SK-N-DZ (cell line): ENCODE measurements around the gene DCUN1D2.

Experiments used
- DNase-seq: peaks from one replicate; pipeline ENCODE4 v3.0.0-alpha.2; 2015; ENCODE audit warnings: low spot score
- small RNA-seq, 2 experiments: library from RNA; depleted of rRNA; stranded (forward); fragments of <200 nt; gene quantifications; one replicate each; pipeline ENCODE3, GENCODE V24; 2014

DCUN1D2 gene

DNA sequence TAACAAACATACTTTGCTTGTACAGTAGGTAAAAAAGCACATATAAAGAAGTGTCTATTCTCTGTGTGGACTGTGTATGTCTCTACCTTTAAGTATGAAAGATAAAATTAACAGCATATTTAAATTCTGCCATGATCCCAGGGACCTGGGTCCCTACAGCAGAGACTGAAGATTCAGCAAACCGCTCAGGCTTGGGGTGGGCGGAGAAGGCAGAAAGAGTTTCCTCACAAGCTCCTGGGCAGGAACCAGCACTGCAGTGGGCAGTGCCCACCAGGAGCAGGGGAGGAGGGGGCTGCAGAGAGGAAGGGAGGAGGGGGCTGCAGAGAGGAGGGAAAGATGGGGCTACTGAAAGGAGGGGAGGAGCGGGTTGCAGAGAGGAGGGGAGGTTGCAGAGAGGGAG lies 81.9 kb downstream of the DCUN1D2 start:
- DNase-seq: no peak

DNA sequence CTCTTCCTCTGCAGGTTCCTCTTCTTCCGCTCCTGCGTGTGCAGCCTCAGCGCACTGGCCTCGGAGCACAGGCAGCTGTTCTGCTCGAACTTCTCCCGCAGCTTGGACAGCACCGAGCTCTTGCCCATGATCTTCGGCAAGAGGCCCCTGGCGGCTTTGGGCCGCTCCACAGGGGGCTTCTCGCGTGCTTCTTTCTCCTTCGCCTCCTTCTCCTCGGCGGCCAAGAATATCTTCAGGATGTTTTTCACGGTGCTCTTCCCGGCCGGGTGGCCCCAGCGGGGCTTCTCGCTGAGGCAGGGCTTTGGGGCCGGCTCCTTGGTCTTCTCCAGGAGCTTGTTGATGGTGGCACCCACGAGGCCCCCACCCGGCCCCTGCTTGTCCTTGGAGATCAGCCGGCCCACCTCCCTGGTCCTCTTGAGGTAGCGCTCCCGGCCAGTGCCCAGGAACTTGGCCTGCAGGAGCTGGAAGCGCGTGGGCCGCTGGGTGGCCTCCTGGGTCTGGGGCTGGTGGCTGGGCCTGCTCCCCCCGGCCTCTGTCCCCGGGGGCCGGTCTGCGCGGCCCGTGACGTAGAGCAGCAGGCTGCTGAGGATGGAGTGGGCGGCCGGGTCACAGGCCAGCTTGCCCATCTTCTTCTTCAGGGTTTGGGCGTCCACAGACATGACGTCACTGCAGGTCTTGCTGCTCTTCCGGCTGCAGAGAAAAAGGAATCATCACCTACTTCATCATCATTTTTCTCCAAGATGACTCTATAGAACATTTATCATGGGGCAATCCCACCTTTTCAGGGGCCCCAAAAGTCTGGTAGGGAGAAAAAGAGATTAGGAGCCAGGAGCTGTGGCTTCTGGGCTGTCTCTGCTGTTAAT lies 82.7 kb downstream of the DCUN1D2 start:
- DNase-seq: no peak

DNA sequence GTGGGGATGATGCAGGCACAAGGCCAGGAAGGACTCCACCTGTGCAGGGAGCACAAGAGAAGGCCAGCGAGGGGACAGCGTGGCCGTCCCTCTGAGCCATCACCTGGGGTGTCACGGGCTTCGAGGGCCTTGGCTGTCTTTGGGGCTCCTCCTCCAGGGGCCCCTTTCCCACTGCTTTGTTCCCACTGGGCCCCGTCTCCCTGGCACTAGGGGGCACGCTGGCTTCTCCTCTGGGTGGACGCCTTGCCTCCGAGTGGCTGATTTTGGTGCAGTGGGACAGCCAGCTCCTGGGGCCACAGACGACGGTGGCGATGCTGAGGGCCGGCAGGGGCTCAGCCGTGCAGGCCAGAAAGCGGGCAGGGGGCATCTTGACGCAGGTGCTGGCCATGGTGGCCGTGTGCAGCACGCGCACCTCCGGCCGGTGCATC lies 83.4 kb downstream of the DCUN1D2 start:
- DNase-seq: no peak

DNA sequence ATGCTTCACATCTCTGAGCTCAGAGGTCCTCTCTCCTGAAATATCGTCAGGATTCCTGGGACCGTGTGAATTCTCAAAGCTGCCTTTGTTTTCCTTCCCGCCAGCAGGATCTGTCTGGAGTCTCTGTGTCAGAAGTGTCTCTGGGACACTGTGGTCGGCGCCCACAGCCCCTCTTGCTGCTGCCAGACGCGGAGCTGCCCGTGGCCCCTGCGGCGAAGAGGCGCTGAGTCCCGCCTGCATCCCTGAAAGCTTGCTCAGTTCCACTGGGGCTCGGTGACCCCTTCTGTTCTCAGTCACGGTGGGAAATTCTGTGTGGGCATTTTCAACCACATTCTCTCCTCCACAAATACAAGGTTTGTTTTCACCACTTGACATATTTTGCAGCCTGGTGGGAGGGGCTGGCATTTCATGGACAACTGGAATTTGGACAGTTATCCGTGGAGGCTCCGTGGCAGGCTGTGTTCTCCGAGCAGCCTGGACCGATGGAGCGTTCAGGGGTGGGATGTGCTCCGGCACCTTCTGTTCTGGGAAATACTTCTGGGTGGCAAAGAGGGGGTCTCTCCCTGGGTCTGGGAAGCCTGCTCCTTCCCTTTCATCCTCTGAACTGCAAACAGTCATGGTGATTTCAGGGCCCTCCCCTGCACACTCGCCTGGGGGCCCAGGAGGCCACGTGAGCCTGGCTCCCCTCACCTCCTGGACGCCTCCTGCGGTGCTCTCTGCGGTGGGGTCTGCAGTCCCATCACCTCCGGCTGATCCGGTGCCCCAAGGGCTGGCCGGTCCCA lies 84.0 kb downstream of the DCUN1D2 start:
- no peak for DNase-seq

Small RNA genes within 50 kb of the gene (small RNA-seq; reads per million reads assigned to genes)
- gene RNU1-16P: 0 to 0.18 reads per million in 2 experiments
